Testis (tissue), 2 donors: ENCODE results near the gene PPP1R3A.

ENCODE experiments used
- CTCF ChIP-seq, 3 experiments: fragments of 450-650 bp in 2 of 3; fragments of 200-600 bp in 1 of 3; sonication (generic) in 1 of 3; IDR thresholded peaks; one replicate each; pipeline ENCODE4 v1.5.1; 2016 to 2019; ENCODE audit warnings: antibody characterized with exemption in 3 of 3, mild to moderate bottlenecking in 2 of 3, moderate library complexity in 1 of 3
- POLR2A ChIP-seq: fragments of 450-650 bp; IDR thresholded peaks from one replicate; pipeline ENCODE4 v1.6.1; 2017; ENCODE audit warnings: antibody characterized with exemption, mild to moderate bottlenecking, moderate library complexity

GRCh38 chr7:113875224-113875623 lies 43.6 kb downstream of the PPP1R3A start:
- TF ChIP-seq POLR2A = no peak
- no peak for TF ChIP-seq CTCF (IDR thresholded peaks at IDR 0.05)
